Measurements from ENCODE around the gene NUAK2. TPM values are rescaled to one million over a fixed set of nuclear protein-coding genes. Genes with fewer than 3 reads are reported as not detected.

NUAK2 gene
- total RNA-seq, 1 donor from 2014 or later = 49.6 TPM

DNA sequence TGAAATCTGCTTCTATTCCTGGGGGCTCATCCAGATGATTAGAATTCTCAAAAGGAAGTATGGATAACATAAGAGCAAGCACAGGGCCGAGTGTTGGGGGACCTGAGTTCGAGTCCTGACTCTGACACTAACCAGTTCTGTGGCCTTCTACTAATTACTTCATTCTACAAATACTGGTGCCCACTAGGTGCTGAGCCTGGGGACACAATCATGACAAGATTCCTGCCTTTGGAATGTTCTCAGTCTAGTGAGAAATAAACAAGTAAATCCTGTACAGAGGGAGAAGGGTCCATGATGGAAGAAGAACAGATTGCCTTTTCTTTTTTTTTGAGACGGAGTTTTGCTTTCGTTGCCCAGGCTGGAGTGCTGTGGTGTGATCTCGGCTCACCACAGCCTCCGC, 2.2 kb upstream of the NUAK2 start:
- TF ChIP-seq POLR2A (IDR thresholded peaks at IDR 0.05) (no peak), CTCF (IDR thresholded peaks at IDR 0.05) (no peak), POLR2AphosphoS5 (IDR thresholded peaks at IDR 0.05; ENCODE audit: insufficient read depth in 1 of 2, low read depth in 1 of 2) (no peak)
- Histone ChIP-seq H3K27ac (no peak overlapping the region), H3K27me3 (no peaks in the 10 kb centered on the region), H3K9me3 (no peaks in the 10 kb centered on the region), H3K4me3 (no peak overlapping the region), H3K36me3 (no peaks in the 10 kb centered on the region), H3K4me1 (peaks cover 19% of the 10 kb centered on the region)
- intact Hi-C loops (cut with DNase I) = no loop called here
- no peak for DNase-seq (ENCODE audit: extremely low spot score in 2 of 2)

GRCh38 chr1:205321959-205322283, 376 bp upstream of the NUAK2 start:
- Histone ChIP-seq H3K36me3 (no peaks in the 10 kb centered on the region), H3K4me1 (peaks cover 38% of the 10 kb centered on the region), H3K27ac (no peak overlapping the region), H3K4me3 (peak overlapping the region; percentile 75 to 78), H3K9me3 (no peaks in the 10 kb centered on the region), H3K27me3 (no peaks in the 10 kb centered on the region)
- intact Hi-C loops (cut with DNase I) = no loop called here
- no peak for DNase-seq (ENCODE audit: extremely low spot score in 2 of 2)
- no peak for TF ChIP-seq CTCF (IDR thresholded peaks at IDR 0.05)
- TF ChIP-seq POLR2AphosphoS5 (IDR thresholded peaks at IDR 0.05; ENCODE audit: insufficient read depth in 1 of 2, low read depth in 1 of 2) = no peak
- TF ChIP-seq POLR2A (IDR thresholded peaks at IDR 0.05) = no peak

DNA sequence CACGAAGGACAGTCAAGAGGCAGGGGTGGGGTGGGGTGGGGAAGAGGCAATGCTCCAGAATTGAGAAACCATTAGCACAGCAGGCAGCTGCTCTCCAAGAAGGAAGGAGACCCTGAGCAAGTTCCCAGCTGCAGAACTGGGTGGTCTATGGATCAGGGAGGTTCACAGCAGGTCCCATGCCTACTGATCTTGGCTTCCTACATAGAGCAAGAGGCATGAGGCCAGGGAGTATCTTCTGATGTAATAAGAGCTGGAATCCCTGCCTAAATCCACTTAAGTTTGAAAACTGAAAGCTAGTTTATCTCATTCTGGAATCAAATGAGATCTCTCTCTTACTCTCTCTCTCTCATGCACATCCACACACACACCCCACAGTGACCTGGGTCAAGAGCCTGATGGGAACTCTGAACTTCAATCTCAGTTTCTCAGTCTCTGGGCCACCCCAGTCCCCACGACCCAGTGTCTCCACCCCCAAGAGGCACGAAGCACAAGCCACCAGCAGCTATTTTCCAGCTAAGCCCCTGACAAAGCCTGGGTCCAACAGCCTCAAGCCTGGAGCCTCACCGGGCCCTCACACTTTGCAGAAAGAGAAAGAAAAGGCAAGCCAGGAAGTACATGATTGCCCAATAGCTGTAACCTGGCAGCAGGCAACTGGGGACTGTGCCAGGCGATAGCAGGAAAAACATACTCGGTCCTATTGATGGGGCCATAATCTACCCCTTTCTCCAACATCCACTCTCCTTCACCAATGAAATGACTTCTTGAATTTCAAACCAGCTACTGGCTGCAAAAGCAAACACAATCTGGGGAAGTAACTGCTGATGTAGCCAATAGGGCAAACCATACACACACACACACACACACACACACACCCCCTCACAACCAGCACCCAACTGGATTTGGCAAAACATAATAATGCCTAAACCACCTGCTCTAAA, 2.2 kb downstream of the NUAK2 start:
- TF ChIP-seq POLR2AphosphoS5 (IDR thresholded peaks at IDR 0.05; ENCODE audit: insufficient read depth in 1 of 2, low read depth in 1 of 2) (no peak), POLR2A (IDR thresholded peaks at IDR 0.05) (no peak), CTCF (IDR thresholded peaks at IDR 0.05) (no peak)
- H3K4me1 ChIP-seq = peaks cover 47% of the 10 kb centered on the region
- H3K36me3 ChIP-seq = no peaks in the 10 kb centered on the region
- intact Hi-C loops (cut with DNase I) = no loop called here
- H3K9me3 ChIP-seq = no peaks in the 10 kb centered on the region
- peak overlapping the region; percentile 81 for H3K27ac ChIP-seq
- DNase-seq (ENCODE audit: extremely low spot score in 2 of 2) = no peak
- no peaks in the 10 kb centered on the region for H3K27me3 ChIP-seq
- peak overlapping the region in 1 of 2 donors; percentile 78 for H3K4me3 ChIP-seq

DNA sequence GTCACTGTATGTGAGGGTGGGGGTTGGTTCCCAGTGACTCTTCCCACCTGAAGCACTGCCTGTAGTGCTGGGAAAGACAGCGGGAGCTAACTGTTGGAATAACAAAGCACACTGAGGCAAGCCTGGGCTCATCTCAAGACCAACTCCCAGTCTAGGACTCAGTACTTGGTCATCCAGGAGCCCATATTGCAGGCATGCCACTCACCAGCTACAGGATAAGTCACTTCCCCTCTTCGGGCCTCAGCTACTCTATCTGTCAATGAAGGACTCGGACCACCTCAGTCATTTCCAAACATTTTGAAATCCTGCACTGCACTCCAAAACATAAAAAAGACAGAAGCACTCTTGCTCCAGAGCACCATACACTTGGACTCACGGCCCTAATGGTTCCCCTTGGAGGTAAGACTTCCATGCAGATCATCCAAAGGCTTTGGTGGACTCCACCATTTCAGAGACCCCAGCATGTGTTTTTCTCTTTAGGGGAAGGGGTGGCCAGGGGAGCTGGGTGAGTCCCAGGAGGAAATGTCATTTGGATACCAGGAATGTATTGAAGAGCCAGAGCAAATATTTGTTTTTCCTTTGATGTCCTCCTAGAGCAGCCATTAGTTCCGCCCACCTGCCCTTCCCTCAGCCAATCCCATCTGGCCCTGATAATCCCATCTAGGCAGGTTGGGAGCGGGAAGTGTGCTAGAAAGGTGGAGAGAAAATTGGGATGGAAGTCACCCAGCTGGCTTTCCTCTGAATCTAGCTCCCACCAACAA, 3.1 kb downstream of the NUAK2 start:
- Histone ChIP-seq H3K9me3 (no peaks in the 10 kb centered on the region), H3K36me3 (no peaks in the 10 kb centered on the region), H3K4me1 (peaks cover 55% of the 10 kb centered on the region), H3K27me3 (no peaks in the 10 kb centered on the region), H3K27ac (peak overlapping the region; percentile 1), H3K4me3 (peak overlapping the region in 1 of 2 donors; percentile 78)
- no peak for DNase-seq (ENCODE audit: extremely low spot score in 2 of 2)
- intact Hi-C loops (cut with DNase I) = no loop called here
- TF ChIP-seq POLR2A (IDR thresholded peaks at IDR 0.05) (no peak), CTCF (IDR thresholded peaks at IDR 0.05) (no peak), POLR2AphosphoS5 (IDR thresholded peaks at IDR 0.05; ENCODE audit: insufficient read depth in 1 of 2, low read depth in 1 of 2) (no peak)
